ENCODE measurements around the gene SPATA22. TPM values are rescaled to one million over a fixed set of nuclear protein-coding genes. Genes with fewer than 3 reads are reported as not detected.
"Not testable (repeated sequence)": the region's sequence is repeated elsewhere in the genome, so short reads cannot be mapped to it uniquely, and the experiment has no call there.

Gene SPATA22
- total RNA-seq, 1 donor from 2014 or later: not detected

DNA sequence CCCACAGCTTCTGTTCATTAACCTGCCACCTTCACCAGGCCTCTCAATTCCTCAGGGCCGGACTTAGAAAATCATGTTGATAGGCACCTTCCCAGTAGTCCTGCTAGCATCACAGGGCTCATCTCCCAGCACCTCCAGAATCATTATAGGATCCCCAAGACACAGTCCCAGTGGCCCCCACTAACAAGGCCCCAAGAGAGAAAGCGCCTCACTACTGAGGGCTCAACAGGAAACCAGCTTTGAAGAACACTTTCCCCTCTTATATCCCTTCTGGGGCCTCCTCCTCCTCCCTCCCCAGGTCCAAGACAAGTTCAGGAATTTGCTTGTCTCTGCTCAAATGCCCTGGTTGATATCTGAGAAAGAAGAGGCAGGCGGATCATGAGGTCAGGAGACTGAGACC, 60.5 kb downstream of the SPATA22 start, which contains the start of gene OR3A3:
OR3A3 (plus strand) TSS at position 301 of the 400 bp plus-strand sequence.
- Mint-ChIP-seq H3K4me1 (no peaks in the 10 kb centered on the region), H3K4me3 (no peak within 1 kb of the TSS), H3K9me3 (peaks cover 16% of the 10 kb centered on the region), H3K27me3 (peaks cover 38% of the 10 kb centered on the region), H3K27ac (no peak within 1 kb of the TSS), H3K36me3 (ENCODE audit: low read depth) (no peaks in the 10 kb centered on the region)
- intact Hi-C loops (cut with micrococcal nuclease): no loop called here
- no peak for DNase-seq
- no peak for ATAC-seq (ENCODE audit: low read depth)
- ChIA-PET POLR2A (no interaction called here), CTCF (no interaction called here)
- TF ChIP-seq, protein P1, sequence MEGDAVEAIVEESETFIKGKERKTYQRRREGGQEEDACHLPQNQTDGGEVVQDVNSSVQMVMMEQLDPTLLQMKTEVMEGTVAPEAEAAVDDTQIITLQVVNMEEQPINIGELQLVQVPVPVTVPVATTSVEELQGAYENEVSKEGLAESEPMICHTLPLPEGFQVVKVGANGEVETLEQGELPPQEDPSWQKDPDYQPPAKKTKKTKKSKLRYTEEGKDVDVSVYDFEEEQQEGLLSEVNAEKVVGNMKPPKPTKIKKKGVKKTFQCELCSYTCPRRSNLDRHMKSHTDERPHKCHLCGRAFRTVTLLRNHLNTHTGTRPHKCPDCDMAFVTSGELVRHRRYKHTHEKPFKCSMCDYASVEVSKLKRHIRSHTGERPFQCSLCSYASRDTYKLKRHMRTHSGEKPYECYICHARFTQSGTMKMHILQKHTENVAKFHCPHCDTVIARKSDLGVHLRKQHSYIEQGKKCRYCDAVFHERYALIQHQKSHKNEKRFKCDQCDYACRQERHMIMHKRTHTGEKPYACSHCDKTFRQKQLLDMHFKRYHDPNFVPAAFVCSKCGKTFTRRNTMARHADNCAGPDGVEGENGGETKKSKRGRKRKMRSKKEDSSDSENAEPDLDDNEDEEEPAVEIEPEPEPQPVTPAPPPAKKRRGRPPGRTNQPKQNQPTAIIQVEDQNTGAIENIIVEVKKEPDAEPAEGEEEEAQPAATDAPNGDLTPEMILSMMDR (IDR thresholded peaks at IDR 0.05): no peak

DNA sequence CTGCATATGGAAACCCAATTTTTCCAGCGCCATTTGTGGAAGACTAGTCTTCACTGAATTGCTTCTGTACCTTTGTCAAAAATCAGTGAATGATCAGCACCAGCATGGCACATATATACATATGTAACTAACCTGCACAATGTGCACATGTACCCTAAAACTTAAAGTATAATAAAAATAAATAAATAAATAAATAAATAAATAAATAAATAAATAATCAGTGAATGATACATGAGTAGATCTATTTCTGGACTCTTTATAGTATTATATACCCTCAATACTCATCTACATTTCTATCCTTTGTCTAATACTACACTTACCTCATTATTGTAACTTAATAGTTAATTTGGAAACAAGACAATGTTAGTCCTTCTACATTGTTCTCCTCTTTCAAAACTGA, 67.8 kb downstream of the SPATA22 start:
- H3K36me3 Mint-ChIP-seq (ENCODE audit: low read depth); CTCF ChIA-PET; H3K27ac Mint-ChIP-seq; ATAC-seq (ENCODE audit: low read depth); H3K4me3 Mint-ChIP-seq; H3K4me1 Mint-ChIP-seq; DNase-seq; intact Hi-C loops (cut with micrococcal nuclease); POLR2A ChIA-PET: not testable (repeated sequence)
- peaks cover 21% of the 10 kb centered on the region for H3K27me3 Mint-ChIP-seq
- peaks cover 19% of the 10 kb centered on the region for H3K9me3 Mint-ChIP-seq

DNA sequence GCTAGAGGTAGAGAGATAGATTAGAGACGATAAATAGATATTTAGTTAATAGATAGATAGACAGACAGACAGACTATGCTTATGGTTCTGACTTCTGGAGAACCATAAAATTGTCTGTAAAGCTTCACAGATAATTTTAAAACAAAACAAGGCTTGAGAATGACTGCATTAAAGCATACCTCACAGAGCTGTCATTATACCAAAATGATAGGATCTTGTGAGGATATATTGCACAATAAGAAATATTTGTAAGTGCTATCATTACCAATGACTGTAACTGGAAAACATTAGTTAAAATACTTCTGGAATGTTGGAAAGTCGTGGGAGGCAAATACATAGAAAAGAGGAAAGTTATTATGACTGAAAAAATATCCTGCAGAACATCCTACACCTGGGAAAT, 69.8 kb downstream of the SPATA22 start:
- intact Hi-C loops (cut with micrococcal nuclease): no loop called here
- TF ChIP-seq, protein P1 (IDR thresholded peaks at IDR 0.05): no peak
- no peak overlapping the region for H3K27ac Mint-ChIP-seq
- peaks cover 12% of the 10 kb centered on the region for H3K27me3 Mint-ChIP-seq
- ATAC-seq (ENCODE audit: low read depth) (no peak), DNase-seq (no peak)
- H3K9me3 Mint-ChIP-seq: peaks cover 9% of the 10 kb centered on the region
- POLR2A ChIA-PET: no interaction called here
- CTCF ChIA-PET: no interaction called here
- H3K36me3 Mint-ChIP-seq (ENCODE audit: low read depth): no peaks in the 10 kb centered on the region
- H3K4me1 Mint-ChIP-seq: no peaks in the 10 kb centered on the region
- no peak overlapping the region for H3K4me3 Mint-ChIP-seq

DNA sequence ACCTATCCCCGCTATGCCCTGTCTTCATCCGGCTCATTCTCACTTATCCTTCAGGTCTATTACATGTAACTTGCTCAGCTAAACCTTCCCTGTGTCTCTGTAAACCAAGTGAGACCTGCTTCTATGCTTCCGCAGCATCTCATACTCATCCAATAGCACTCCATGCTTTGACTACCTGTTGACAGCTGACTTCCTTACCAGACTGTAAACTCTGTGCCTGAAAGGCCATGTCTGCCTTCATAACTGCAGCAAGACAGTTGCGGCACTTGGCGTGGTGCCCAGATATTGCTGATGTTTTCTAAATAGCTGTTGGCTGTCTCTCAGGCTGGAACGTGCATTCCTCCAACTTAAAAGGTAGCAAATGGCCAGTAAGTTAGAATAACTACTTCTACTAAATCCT, 71.6 kb downstream of the SPATA22 start:
- TF ChIP-seq, protein P1 (IDR thresholded peaks at IDR 0.05): no peak
- Mint-ChIP-seq H3K4me1 (no peaks in the 10 kb centered on the region), H3K27me3 (peaks cover 7% of the 10 kb centered on the region), H3K27ac (no peak overlapping the region), H3K4me3 (no peak overlapping the region), H3K36me3 (ENCODE audit: low read depth) (no peaks in the 10 kb centered on the region), H3K9me3 (peaks cover 2% of the 10 kb centered on the region)
- POLR2A ChIA-PET: no interaction called here
- intact Hi-C loops (cut with micrococcal nuclease): no loop called here
- DNase-seq (no peak), ATAC-seq (ENCODE audit: low read depth) (no peak)
- CTCF ChIA-PET: no interaction called here

DNA sequence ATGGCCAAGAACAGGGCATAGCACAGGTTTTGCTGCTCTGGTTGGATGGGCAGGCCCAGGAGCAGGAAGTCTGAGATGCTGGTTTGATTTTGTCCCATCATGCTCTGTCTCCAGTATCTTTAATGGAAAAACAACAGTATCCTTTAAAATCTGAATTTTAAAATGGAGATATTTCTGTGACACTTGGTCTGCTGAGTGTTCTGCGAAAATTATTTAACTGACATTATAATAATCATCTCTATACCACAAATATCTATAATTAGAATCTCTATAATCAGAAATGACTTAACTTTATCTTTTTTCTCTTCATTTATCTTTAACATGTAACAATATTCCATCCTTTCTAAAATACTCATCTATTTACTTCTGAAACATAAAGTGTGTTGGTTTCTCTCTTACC, 73.3 kb downstream of the SPATA22 start, which contains the start of gene OR1E1:
OR1E1 (minus strand) TSS at position 101 of the 400 bp plus-strand sequence; CDS start at position 101, 0 bp downstream.
- Mint-ChIP-seq H3K27ac (no peak within 1 kb of the TSS), H3K4me1 (no peaks in the 10 kb centered on the region), H3K36me3 (ENCODE audit: low read depth) (no peaks in the 10 kb centered on the region), H3K27me3 (peaks cover 11% of the 10 kb centered on the region), H3K9me3 (no peaks in the 10 kb centered on the region), H3K4me3 (no peak within 1 kb of the TSS)
- ATAC-seq (ENCODE audit: low read depth) (no peak), DNase-seq (no peak)
- TF ChIP-seq, protein P1 (IDR thresholded peaks at IDR 0.05): no peak
- intact Hi-C loops (cut with micrococcal nuclease): no loop called here
- POLR2A ChIA-PET: no interaction called here
- CTCF ChIA-PET: no interaction called here

DNA sequence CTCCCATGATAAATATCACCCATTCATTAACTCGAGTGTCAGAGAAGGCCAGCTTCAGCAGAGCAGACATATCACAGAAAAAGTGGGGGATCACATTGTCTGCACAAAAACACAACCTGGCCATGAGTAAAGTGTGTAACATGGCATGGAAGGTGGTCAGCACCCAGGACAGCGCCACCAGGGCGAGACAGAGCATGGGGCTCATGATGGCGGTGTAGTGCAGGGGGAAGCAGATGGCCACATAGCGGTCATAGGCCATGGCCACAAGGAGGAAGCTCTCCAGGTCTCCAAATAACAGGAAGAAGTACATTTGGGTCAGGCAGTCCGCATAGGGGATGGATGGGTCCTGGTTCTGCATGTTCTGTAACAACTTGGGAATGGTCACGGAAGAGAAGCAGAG, 73.8 kb downstream of the SPATA22 start:
- not testable (repeated sequence) for H3K36me3 Mint-ChIP-seq (ENCODE audit: low read depth); H3K9me3 Mint-ChIP-seq

More for the DNA sequence above, 73.8 kb downstream of the SPATA22 start:
- POLR2A ChIA-PET; intact Hi-C loops (cut with micrococcal nuclease); H3K4me3 Mint-ChIP-seq; ATAC-seq (ENCODE audit: low read depth); DNase-seq; H3K4me1 Mint-ChIP-seq; H3K27ac Mint-ChIP-seq; CTCF ChIA-PET: not testable (repeated sequence)
- peaks cover 11% of the 10 kb centered on the region for H3K27me3 Mint-ChIP-seq

Other genes starting within 250 kb of the SPATA22 start
- gene OR3A1, start 173.5 kb downstream of the SPATA22 start, total RNA-seq: 0.18 and 0.34 TPM in 2 replicates
- 0.64 and 2.2 TPM in 2 replicates for gene OR3A2, start 85.5 kb downstream of the SPATA22 start, total RNA-seq
- gene OR1E1, start 73.4 kb downstream of the SPATA22 start, total RNA-seq: not detected in 2 replicates
- gene OR3A3, start 60.4 kb downstream of the SPATA22 start, total RNA-seq: not detected in 2 replicates
- not detected in 2 replicates for gene OR1E2, start 38.0 kb downstream of the SPATA22 start, total RNA-seq
- not detected in 2 replicates for gene ASPA, start 4.2 kb upstream of the SPATA22 start, total RNA-seq
- gene TRPV3, start 86.0 kb upstream of the SPATA22 start, total RNA-seq: 6.6 and 10.2 TPM in 2 replicates
- gene TRPV1, start 137.6 kb upstream of the SPATA22 start, total RNA-seq: 3.2 and 5.4 TPM in 2 replicates
- gene SHPK, start 164.4 kb upstream of the SPATA22 start, total RNA-seq: 8.1 and 9.5 TPM in 2 replicates
- gene CTNS, start 164.9 kb upstream of the SPATA22 start, total RNA-seq: 12.8 and 13.5 TPM in 2 replicates
- 15.1 and 16.4 TPM in 2 replicates for gene TAX1BP3, start 196.8 kb upstream of the SPATA22 start, total RNA-seq
- 33.8 and 38.0 TPM in 2 replicates for gene EMC6, start 197.0 kb upstream of the SPATA22 start, total RNA-seq
- gene P2RX5, start 224.3 kb upstream of the SPATA22 start, total RNA-seq: 295 and 349 TPM in 2 replicates

Measured in activated B cell treated with CpG ODN at 0.5 μM for 24 hours (primary cell).